Vagina (tissue), 2 donors: ENCODE measurements around the gene CEND1.

Source experiments
- CTCF ChIP-seq, 3 experiments: fragments of 450-650 bp in 2 of 3; fragments of 200-600 bp in 1 of 3; sonication (generic) in 1 of 3; IDR thresholded peaks; one replicate each; pipeline ENCODE4 v1.5.1; 2017 to 2019; ENCODE audit warnings: antibody characterized with exemption in 3 of 3, mild to moderate bottlenecking in 2 of 3, moderate library complexity in 2 of 3
- POLR2A ChIP-seq, 2 donors: fragments of 450-650 bp; IDR thresholded peaks; one replicate each; pipeline ENCODE4 v1.6.1; 2017; ENCODE audit warnings: antibody characterized with exemption in 2 of 2, mild to moderate bottlenecking in 2 of 2, moderate library complexity in 2 of 2
- POLR2AphosphoS5 ChIP-seq, 2 donors: sonication (generic); formaldehyde crosslinking; IDR thresholded peaks; one replicate each; pipeline ENCODE4 v1.9.0; 2017; ENCODE audit warnings: antibody characterized with exemption in 2 of 2, mild to moderate bottlenecking in 2 of 2, low read depth in 1 of 2; ENCODE audit not compliant: insufficient read depth in 1 of 2

DNA sequence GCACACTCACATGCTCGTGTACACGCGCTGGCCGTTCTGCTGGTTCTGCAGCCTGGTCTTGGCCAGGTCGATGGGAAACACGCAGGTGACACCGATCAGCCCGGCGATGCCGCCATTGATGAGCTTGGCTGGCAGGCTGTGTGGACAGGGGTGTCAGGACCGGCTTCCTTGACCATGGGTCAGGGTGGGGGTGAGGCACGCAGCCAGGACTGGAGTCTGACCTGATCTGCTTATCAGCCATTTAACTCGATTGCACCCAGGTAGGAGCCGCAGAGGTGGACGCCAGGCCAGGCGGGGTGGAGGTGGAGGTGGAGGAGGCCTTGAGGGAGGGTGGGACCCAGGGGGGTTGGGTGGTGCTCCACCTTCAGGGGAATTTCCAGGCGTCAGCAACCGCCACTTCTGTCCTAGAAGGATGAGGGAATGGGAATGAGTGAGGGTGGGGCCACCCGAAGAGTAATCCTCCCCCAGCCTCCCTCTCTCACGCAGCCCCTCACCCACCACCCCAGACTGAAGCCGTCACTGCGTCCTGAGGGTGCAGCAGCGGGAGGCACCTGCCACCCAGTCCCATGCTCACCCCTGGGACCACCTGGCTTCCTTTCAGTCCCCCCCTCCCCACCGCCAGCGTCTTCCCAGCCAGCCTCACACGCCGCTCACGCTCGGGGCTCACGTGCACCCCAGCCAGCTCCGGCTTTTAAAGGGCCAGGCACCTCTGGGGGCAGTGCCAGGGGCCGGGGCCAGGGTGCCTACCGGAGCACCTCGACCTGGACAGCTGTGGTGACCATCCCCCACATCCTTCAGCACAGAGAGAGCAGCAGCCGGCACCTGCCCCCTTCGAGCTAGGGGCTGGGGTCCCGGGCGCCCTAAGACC, 5.1 kb upstream of the CEND1 start:
- TF ChIP-seq POLR2AphosphoS5 (IDR thresholded peaks at IDR 0.05; ENCODE audit: insufficient read depth in 1 of 2, low read depth in 1 of 2) (no peak), CTCF (IDR thresholded peaks at IDR 0.05) (no peak), POLR2A (IDR thresholded peaks at IDR 0.05) (no peak)
